GM18519 (cell line): Measurements from ENCODE around the gene TMEM245.
"Not testable (repeated sequence)": the region's sequence is repeated elsewhere in the genome, so short reads cannot be mapped to it uniquely, and the experiment has no call there.

ENCODE experiments used
- ATAC-seq: cut with Tn5 transposase; IDR thresholded peaks from one replicate; pipeline ENCODE4 v1.9.1; 2021; ENCODE audit warnings: mild to moderate bottlenecking, moderate library complexity; ENCODE audit not compliant: unreplicated experiment, low FRiP score

TMEM245 gene

GRCh38 chr9:109011231-109011671 is 108.5 kb downstream of the TMEM245 start:
- no peak for ATAC-seq

GRCh38 chr9:109010746-109011145 is 109.0 kb downstream of the TMEM245 start:
- ATAC-seq = peak; percentile 33

GRCh38 chr9:109005678-109006077 is 114.1 kb downstream of the TMEM245 start:
- no peak for ATAC-seq

GRCh38 chr9:109003116-109003515 is 116.6 kb downstream of the TMEM245 start:
- no peak for ATAC-seq

GRCh38 chr9:109002141-109002540 is 117.6 kb downstream of the TMEM245 start:
- no peak for ATAC-seq

GRCh38 chr9:109001275-109001676 is 118.5 kb downstream of the TMEM245 start:
- no peak for ATAC-seq

- ATAC-seq = no peak
Measured at GRCh38 chr9:108997112-108997511, 122.6 kb downstream of the TMEM245 start.

GRCh38 chr9:108996643-108997042 is 123.1 kb downstream of the TMEM245 start:
- no peak for ATAC-seq

GRCh38 chr9:108994695-108995094 is 125.1 kb downstream of the TMEM245 start:
- peak; percentile 90 for ATAC-seq

- ATAC-seq = no peak
Measured at GRCh38 chr9:108991479-108991878, 128.3 kb downstream of the TMEM245 start.

GRCh38 chr9:108983885-108984284 is 135.9 kb downstream of the TMEM245 start:
- no peak for ATAC-seq

- no peak for ATAC-seq
Measured at GRCh38 chr9:108980893-108981292, 138.9 kb downstream of the TMEM245 start.

GRCh38 chr9:108978205-108978604 is 141.5 kb downstream of the TMEM245 start:
- ATAC-seq = no peak

- ATAC-seq = no peak
Measured at GRCh38 chr9:108973895-108974294, 145.9 kb downstream of the TMEM245 start.

- ATAC-seq = no peak
Measured at GRCh38 chr9:108972626-108973209, 147.0 kb downstream of the TMEM245 start.

- ATAC-seq = no peak
Measured at GRCh38 chr9:108972186-108972585, 147.6 kb downstream of the TMEM245 start.

GRCh38 chr9:108971392-108971791 is 148.4 kb downstream of the TMEM245 start:
- not testable (repeated sequence) for ATAC-seq

- ATAC-seq = no peak
Measured at GRCh38 chr9:108967916-108968315, 151.8 kb downstream of the TMEM245 start.
